Measurements from ENCODE around the gene TMEM14A. TPM values are rescaled to one million over a fixed set of nuclear protein-coding genes. Genes with fewer than 3 reads are reported as not detected.

The TMEM14A gene
- total and polyA plus RNA-seq, 2 of the 8 experiments (the other 6 are each of a cell fraction or from before 2014, with no cell fraction given): 11.1 to 11.2 TPM

DNA sequence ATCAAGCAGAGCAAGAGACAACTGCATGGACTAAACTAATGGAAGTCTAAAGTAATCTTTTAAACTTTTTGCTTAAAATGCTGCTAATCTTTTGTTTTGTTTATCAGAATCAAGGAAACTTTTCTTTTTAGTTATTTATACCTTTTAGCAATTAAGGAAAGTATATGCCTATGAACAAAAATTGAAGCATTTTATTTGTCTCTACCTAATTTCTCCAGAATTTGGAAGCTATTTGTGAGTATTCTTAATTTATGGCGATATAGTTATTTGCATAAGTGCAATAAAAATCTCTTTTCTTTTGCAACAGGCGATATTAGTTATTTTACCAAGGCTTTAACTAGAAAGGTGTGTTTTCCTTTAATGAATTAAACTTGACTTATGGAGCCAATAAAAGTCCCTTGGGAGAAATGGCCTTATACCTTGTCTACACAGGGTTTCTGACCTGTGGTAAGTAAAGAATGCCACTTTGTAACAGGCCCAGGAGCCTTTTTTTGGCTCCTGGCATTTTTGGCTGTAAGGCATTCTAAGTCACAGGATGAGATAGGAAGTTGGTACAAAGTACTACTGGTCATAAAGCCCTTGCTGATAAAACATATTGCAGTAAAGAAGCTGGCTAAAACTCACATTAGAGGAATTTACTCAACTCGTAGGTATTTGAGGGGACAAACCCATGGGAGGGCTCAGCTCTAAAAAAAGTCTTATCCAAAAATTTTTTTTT, 37.2 kb downstream of the TMEM14A start (continued):
- TF ChIP-seq JUND (IDR thresholded peaks at IDR 0.05; ENCODE audit: low read length): no peak
- no peak for TF ChIP-seq TAF7 (optimal IDR thresholded peaks at IDR 0.05; ENCODE audit: borderline replicate concordance, low read depth, low read length)
- no peak for TF ChIP-seq GABPA (IDR thresholded peaks at IDR 0.05; ENCODE audit: borderline replicate concordance, insufficient read depth, low read length)
- TF ChIP-seq, protein P1, sequence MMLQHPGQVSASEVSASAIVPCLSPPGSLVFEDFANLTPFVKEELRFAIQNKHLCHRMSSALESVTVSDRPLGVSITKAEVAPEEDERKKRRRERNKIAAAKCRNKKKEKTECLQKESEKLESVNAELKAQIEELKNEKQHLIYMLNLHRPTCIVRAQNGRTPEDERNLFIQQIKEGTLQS (IDR thresholded peaks at IDR 0.05; ENCODE audit: insufficient read depth, low read depth, low read length): no peak
- no peak for TF ChIP-seq POU5F1 (IDR thresholded peaks at IDR 0.05; ENCODE audit: low read depth, low read length)
- TF ChIP-seq SP2 (IDR thresholded peaks at IDR 0.05; ENCODE audit: low read length): no peak
- TF ChIP-seq TCF12 (IDR thresholded peaks at IDR 0.05; ENCODE audit: low read depth, low read length): no peak
